GM18909 (cell line): Measurements from ENCODE around the gene NARF.

Experiments
- ATAC-seq: cut with Tn5 transposase; IDR thresholded peaks from one replicate; pipeline ENCODE4 v1.9.1; 2021; ENCODE audit warnings: mild to moderate bottlenecking; ENCODE audit not compliant: unreplicated experiment, poor library complexity

Gene NARF

DNA sequence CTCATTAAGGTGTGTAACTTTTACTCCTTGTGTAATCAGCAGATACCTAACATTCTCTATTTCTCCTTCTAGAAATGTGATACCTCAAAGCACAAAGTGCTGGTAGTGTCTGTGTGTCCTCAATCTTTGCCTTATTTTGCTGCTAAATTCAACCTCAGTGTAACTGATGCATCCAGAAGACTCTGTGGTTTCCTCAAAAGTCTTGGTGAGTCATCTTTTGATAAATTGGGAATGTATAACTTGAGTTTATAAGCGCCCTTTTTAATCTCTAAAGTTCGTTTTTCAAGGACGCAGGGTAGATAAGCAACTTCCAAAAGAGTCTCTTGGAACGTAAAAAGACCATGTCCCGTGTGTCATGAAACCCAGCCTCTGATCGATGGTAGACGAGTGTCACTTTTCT, 10.2 kb downstream of the NARF start:
- ATAC-seq, result no peak

- ATAC-seq, result no peak
Observed at GRCh38 chr17:82470065-82470464, 11.5 kb downstream of the NARF start.

GRCh38 chr17:82474223-82475010, 15.9 kb downstream of the NARF start:
- ATAC-seq, result no peak

- no peak for ATAC-seq
Observed at GRCh38 chr17:82475458-82475857, 16.9 kb downstream of the NARF start.

GRCh38 chr17:82477934-82478333, 19.4 kb downstream of the NARF start:
- no peak for ATAC-seq

DNA sequence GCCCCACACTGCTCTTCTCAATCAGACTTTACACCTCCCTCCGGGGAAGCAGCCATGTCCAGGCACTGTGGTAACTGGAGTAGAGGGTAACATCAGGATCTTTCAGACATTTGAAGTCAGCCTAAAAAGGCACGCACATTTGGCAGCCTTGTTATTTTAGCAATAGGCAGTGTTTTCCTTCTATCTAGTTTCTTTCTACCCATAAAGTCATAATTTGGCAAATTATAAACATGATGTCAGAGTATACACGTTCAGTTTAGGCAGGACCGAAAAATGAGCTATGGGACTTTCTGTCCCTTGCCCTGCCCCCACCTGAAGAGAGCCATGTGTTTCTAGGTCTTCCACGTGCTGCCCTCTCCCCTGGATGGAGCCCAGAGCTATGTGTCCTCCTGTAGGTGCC, 21.1 kb downstream of the NARF start:
- no peak for ATAC-seq

DNA sequence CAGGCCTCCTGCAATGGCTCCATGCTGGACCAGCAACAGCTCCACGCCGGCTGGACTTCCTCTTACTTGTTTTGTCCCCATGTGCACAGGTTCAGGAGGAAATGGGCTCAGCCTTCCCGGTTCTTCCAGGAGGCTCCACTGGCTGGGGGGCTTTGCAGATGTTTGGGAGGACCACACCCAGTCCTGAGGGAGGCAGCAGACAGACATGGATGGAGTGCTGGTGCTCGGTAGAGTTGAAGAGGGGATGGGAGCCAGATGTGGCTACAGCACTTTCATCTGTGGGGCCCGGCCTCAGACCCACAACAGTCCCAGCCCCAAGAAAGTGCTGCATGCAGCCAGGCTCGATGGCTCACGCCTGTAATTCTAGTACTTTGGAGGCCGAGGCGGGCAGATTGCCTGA, 21.8 kb downstream of the NARF start:
- ATAC-seq, result no peak

DNA sequence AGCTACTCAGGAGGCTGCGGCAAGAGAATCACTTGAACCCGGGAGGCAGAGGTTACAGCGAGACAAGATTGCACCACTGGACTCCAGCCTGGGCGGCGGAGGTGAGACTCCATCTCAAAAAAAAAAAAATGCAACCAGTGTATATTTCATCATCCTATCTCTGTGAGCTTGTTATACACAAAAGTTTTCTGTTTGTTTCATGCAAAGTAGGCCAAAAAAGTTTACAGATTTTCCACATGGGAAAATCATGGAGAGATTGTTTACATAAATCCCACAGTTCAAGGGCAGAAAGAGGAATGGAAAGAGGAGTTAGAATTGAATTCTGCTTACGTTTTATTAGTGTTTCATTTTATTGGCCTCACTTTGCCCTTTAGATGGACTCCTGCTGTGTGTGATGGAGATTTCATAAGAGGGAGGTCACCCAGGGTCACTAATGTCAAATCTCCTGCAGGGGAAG, 24.7 kb downstream of the NARF start:
- ATAC-seq, result no peak

GRCh38 chr17:82483836-82484235, 25.3 kb downstream of the NARF start:
- ATAC-seq, result no peak

DNA sequence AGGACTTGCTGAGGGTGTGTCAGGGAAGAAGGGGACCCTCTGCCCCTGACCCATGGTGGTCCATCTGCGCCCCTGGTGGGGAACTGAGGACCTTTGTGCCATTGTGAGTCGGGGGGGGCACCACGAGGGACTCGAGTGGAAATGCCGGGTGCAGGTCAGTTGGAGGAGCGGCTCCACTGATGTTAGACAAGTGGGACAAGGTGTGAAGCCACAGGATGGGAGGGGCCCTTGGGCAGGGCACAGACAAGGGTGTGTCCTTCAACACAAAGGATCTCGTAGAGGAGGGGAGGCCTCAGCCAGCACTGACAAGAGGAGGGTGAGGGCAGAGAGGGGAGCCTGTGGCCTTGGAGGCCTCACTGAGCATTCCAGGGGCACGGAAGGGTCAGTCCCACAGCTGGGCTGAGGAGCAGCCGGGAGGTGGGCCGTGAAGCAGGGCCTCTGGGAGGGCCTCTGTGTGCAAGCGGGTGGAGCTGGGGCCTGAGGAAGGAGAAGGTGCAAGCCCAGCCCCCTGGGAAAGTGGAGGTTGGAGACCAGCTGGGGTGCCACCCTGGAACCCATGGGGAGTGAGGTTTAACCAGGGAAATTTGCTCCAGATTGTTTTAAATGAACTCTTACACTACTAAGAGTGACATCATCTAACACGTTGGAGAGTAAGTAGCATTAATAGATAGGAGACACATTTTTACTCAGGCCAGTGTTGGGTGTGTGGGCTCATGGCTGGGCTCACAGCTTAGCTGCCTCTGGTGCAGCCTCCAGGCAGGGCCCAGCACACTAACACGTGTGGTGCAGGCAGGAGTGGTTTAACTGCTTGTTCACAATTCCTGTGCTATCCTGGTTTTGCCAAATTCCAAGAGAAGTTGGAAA, 27.9 kb downstream of the NARF start:
- no peak for ATAC-seq

- no peak for ATAC-seq
Observed at GRCh38 chr17:82487910-82488309, 29.4 kb downstream of the NARF start.

GRCh38 chr17:82489117-82489516, 30.6 kb downstream of the NARF start:
- no peak for ATAC-seq

DNA sequence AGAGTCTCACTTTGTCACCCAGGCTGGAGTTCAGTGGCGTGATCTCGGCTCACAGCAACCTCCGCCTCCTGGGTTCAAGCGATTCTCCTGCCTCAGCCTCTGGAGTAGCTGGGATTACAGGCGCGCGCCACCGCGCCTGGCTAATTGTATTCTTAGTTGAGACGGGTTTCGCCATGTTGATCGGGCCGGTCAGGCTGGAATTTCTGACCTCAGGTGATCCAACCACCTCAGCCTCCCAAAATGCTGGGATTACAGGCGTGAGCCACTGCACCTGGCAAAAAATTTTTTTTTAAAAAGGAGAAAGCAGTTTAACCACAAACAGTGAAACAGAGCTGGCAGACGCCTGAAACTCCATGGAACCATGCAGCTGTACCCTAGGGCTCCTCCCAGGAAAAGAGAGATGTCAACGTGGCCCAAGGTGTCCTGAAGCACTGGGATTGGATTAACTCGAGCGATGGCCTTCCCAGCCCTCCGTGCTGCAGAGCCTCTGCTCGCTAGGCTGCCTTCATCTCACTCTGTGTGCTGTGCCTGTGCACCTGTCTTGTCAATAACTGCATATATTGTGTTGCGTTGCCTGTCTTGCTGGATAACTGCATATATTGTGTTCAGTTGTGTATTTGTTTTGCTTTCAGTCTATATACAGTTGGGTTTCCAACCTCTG, 31.4 kb downstream of the NARF start:
- no peak for ATAC-seq

- ATAC-seq, result no peak
Observed at GRCh38 chr17:82490512-82491195, 32.1 kb downstream of the NARF start.

- ATAC-seq, result no peak
Observed at GRCh38 chr17:82491196-82491530, 32.6 kb downstream of the NARF start.

GRCh38 chr17:82491533-82491932, 33.0 kb downstream of the NARF start:
- no peak for ATAC-seq

DNA sequence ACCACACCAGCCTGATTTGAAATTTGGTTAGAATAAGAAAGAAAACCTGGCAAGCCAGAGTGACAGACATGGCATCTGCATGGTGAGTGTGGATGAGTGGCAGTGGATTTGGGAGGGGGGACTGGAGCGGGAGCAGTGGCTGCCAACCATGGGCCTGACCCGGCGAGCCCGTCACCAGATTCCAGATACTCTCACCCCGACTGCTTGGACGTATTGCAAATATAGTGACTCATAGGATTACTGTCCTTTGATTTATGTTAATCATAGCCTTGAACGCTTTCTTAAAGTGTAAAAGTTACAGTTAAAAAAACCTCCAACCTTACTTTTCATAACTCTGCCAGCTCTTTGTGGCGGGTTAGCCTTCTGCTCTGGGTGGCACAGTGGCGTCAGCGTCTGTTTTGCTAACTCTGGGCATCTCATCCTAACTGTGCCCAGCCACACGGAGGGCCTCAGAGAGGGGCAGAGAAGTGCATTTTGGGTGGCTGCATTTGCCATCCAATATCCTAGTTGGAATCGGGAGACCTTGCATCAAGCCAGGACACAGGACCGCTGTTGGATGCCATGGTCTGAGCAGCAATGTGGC, 34.2 kb downstream of the NARF start:
- ATAC-seq, result no peak

- ATAC-seq, result no peak
Observed at GRCh38 chr17:82493226-82493781, 34.8 kb downstream of the NARF start.

DNA sequence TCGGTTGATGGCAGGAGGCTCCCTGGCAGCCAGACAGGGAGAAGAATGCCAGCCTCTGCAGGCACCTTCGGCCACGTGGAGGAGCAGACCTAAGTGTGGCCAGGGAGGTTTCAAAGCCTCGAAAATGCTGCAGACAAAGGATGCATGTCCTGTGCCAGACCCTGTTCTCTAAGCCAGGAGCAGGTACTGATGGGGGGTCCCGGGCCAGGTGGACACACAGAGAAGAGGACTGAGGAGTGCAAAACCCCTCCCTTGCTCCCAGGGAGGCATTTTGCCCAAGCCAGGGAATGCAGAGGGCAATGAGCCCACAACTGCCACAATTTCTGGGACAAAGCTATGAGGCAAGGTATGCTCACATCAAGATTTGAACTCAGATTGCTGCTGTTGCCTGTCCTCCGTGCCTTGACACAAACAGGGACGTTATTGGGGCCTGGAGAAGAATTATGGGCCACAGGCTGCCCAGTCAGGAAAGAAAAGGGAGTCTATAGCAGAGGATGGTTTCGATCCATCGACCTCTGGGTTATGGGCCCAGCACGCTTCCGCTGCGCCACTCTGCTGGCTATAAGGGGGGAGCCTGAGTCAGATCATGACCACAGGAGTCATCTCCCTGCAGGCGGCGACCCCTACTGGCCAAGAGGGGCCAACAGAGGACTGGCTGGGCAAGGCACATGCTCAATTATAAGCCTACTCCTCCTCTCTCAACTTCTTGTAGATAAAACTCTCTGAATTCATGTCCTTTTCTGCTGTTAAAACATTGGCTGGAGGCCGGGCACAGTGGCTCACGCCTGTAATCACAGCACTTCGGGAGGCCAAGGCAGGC, 35.9 kb downstream of the NARF start:
- ATAC-seq, result peak; percentile 55
